Measurements from ENCODE around the gene ACBD6.

GRCh38 chr1:180248731-180249681 lies 253.4 kb downstream of the ACBD6 start:
- TF ChIP-seq POLR2A (IDR thresholded peaks at IDR 0.05; ENCODE audit: low read length) (no peak), GATA1 (IDR thresholded peaks at IDR 0.05; ENCODE audit: low read depth, low read length) (no peak)

Data from erythroblast (primary cell).